ENCODE data around the gene CEBPZ.

GRCh38 chr2:37205689-37206341 is 25.6 kb downstream of the CEBPZ start:
- TF ChIP-seq CTCF (IDR thresholded peaks at IDR 0.05; ENCODE audit: borderline replicate concordance, extremely low read depth, low read length, poor library complexity, severe bottlenecking), result no peak
- no peak for TF ChIP-seq EZH2 (IDR thresholded peaks at IDR 0.05; ENCODE audit: borderline replicate concordance, low read depth, low read length, severe bottlenecking)

Measured in DND-41 (cell line).